ENCODE results near the gene TSPAN11. TPM values are rescaled to one million over a fixed set of nuclear protein-coding genes. Genes with fewer than 3 reads are reported as not detected.

The TSPAN11 gene
- total and polyA plus RNA-seq, 2 experiments from 2014 or later, result 2.1 to 6.0 TPM

- no peak overlapping the region for H3K27ac ChIP-seq (ENCODE audit: low read depth)
- no peaks in the 10 kb centered on the region for H3F3A ChIP-seq (replicated peaks; ENCODE audit: low read depth)
- Mint-ChIP-seq H3K27me3 (ENCODE audit: insufficient read depth, low read depth, poor library complexity) (peaks cover 6% of the 10 kb centered on the region), H3K4me1 (peaks cover 26% of the 10 kb centered on the region), H3K27ac (no peak overlapping the region; the same call in 1 of the 2 replicates), H3K9me3 (peaks cover 6% of the 10 kb centered on the region; the same call in 1 of the 3 replicates), H3K36me3 (ENCODE audit: low read depth) (no peaks in the 10 kb centered on the region), H3K4me3 (no peak overlapping the region)
- no peak overlapping the region for H3K4me3 ChIP-seq
- ATAC-seq, result no peak
- DNase-seq (ENCODE audit: low spot score), result no peak
- H3K27me3 ChIP-seq (ENCODE audit: insufficient read depth), result no peaks in the 10 kb centered on the region
- no peaks in the 10 kb centered on the region; the same call in 1 of the 2 replicates for H3K9me2 ChIP-seq (ENCODE audit: insufficient read depth)
- TF ChIP-seq CREB1 (CRISPR knock-in tag; IDR thresholded peaks at IDR 0.05; ENCODE audit: low read depth), result no peak
- no peak for TF ChIP-seq EZH2 (IDR thresholded peaks at IDR 0.05; ENCODE audit: low read depth, unreplicated experiment)
- no peak for TF ChIP-seq ZNF114 (CRISPR knock-in tag; IDR thresholded peaks at IDR 0.05)
- TF ChIP-seq EZH2phosphoT487 (IDR thresholded peaks at IDR 0.05; ENCODE audit: unreplicated experiment), result no peak
- TF ChIP-seq ZNF462 (CRISPR knock-in tag; IDR thresholded peaks at IDR 0.05), result no peak
- TF ChIP-seq CTCF (conservative IDR thresholded peaks at IDR 0.05; ENCODE audit: low read depth in 2 of 2), result no peak
- TF ChIP-seq ETS1 (IDR thresholded peaks at IDR 0.05), result no peak
- TF ChIP-seq REST (IDR thresholded peaks at IDR 0.05; ENCODE audit: unreplicated experiment), result no peak
- TF ChIP-seq NANOG (IDR thresholded peaks at IDR 0.05; ENCODE audit: borderline replicate concordance), result no peak
- no peak for TF ChIP-seq JUNB (IDR thresholded peaks at IDR 0.05; ENCODE audit: unreplicated experiment)
- no peak for TF ChIP-seq STAT1 (IDR thresholded peaks at IDR 0.05; ENCODE audit: unreplicated experiment)
- no peak for TF ChIP-seq ZNF331 (CRISPR knock-in tag; IDR thresholded peaks at IDR 0.05; ENCODE audit: low read depth)
- TF ChIP-seq POLR2AphosphoS5 (IDR thresholded peaks at IDR 0.05; ENCODE audit: low read depth), result no peak
- peaks cover 18% of the 10 kb centered on the region for H3K4me1 ChIP-seq (ENCODE audit: insufficient read depth)
- no peaks in the 10 kb centered on the region for H3K79me2 ChIP-seq (replicated peaks; ENCODE audit: insufficient read depth)
- H2AFZ ChIP-seq, result no peak overlapping the region
- no peak overlapping the region for H3K4me2 ChIP-seq
- no peaks in the 10 kb centered on the region for H4K20me1 ChIP-seq (replicated peaks; ENCODE audit: insufficient read depth)
- no peaks in the 10 kb centered on the region for H3K36me3 ChIP-seq (ENCODE audit: insufficient read depth)
Observed at GRCh38 chr12:30911207-30911606, 15.3 kb upstream of the TSPAN11 start.

Data from GM23338 (cell line).